GM06990 (cell line): Measurements from ENCODE around the gene MGAM2.

Experiments
- DNase-seq: peaks from one replicate; pipeline ENCODE4 v3.0.0-alpha.2; 2011; ENCODE audit not compliant: insufficient read length; ENCODE audit errors: extremely low read depth
- H3K27me3 ChIP-seq: replicated peaks from 2 replicates; pipeline ENCODE4 v1.6.0; 2011; ENCODE audit warnings: low read length; ENCODE audit not compliant: control insufficient read depth, insufficient read depth
- H3K36me3 ChIP-seq: 2 replicates; pipeline ENCODE4 v1.5.1; 2011; ENCODE audit warnings: low read length; ENCODE audit not compliant: control insufficient read depth, insufficient read depth
- H3K4me3 ChIP-seq: replicated peaks from 2 replicates; pipeline ENCODE4 v1.5.1; 2011; ENCODE audit warnings: low read depth, mild to moderate bottlenecking, control low read depth, low read length
- TF ChIP-seq, protein P1 (sequence below): IDR thresholded peaks from 2 replicates; pipeline ENCODE4 v1.5.1; 2011; ENCODE audit warnings: low read length, control low read depth, mild to moderate bottlenecking, inconsistent platforms; ENCODE audit not compliant: insufficient read depth, poor library complexity, severe bottlenecking

The MGAM2 gene

DNA sequence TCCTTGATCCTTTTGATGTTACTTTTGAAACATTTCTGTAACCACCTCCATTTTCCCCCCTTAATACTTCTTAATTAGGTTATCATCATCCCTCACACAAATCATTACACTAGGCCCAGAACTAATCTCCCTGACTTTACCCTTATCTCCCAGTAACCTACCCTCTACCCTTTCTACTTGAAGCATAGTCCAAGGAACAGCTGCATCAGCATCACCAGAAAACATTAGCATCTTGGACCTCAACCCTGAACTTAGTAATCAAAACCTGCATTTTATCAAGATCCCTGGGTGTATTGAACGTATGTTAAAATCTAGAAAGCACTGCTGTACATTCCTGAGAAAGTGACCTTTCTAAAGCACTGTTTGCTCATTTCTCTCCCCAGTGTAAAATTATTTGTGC is 38.8 kb downstream of the MGAM2 start:
- Histone ChIP-seq H3K27me3 (no peaks in the 10 kb centered on the region), H3K36me3 (no peaks in the 10 kb centered on the region), H3K4me3 (no peak overlapping the region)
- TF ChIP-seq, protein P1, sequence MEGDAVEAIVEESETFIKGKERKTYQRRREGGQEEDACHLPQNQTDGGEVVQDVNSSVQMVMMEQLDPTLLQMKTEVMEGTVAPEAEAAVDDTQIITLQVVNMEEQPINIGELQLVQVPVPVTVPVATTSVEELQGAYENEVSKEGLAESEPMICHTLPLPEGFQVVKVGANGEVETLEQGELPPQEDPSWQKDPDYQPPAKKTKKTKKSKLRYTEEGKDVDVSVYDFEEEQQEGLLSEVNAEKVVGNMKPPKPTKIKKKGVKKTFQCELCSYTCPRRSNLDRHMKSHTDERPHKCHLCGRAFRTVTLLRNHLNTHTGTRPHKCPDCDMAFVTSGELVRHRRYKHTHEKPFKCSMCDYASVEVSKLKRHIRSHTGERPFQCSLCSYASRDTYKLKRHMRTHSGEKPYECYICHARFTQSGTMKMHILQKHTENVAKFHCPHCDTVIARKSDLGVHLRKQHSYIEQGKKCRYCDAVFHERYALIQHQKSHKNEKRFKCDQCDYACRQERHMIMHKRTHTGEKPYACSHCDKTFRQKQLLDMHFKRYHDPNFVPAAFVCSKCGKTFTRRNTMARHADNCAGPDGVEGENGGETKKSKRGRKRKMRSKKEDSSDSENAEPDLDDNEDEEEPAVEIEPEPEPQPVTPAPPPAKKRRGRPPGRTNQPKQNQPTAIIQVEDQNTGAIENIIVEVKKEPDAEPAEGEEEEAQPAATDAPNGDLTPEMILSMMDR: no peak
- no peak for DNase-seq

DNA sequence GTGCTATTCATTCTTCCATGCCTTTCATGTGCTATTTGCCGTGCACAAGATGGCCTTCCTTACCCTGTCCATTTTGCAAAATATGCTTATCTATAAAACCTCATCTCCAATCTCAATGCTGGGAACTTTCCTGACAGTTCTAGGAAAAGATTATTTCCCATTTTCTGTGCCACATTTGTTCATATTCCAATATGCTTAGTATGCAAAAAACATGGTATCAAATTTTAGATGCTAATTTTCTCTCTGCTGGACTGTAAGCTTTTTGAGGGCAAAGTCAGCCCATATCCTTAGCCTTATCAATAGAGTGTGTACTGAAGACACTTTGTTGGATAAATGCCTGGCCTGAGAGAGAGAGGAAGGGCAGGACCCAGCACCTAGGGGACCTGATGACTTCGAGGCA is 39.4 kb downstream of the MGAM2 start:
- DNase-seq: no peak
- TF ChIP-seq, protein P1: no peak
- Histone ChIP-seq H3K4me3 (no peak overlapping the region), H3K36me3 (no peaks in the 10 kb centered on the region), H3K27me3 (no peaks in the 10 kb centered on the region)

DNA sequence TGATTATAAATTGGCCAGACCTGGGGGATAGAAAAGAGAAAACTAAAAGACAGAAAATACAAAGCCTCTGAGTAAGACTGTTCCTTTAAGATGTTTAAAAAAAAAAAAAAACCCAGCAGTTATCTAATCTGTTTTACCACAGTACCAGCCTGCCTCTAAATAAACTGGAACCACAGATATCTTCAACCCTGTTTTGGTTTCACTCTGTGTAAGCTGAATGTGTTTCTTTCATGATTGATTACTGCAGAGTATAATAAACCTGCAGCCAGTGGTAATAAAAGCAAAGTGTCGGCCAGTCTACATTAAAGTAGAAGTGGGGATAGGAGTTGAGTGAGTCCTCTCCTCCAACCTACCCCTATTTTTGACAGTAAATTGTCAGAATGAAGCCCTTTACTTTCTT is 40.6 kb downstream of the MGAM2 start:
- no peak overlapping the region for H3K4me3 ChIP-seq
- TF ChIP-seq, protein P1: no peak
- no peak for DNase-seq

DNA sequence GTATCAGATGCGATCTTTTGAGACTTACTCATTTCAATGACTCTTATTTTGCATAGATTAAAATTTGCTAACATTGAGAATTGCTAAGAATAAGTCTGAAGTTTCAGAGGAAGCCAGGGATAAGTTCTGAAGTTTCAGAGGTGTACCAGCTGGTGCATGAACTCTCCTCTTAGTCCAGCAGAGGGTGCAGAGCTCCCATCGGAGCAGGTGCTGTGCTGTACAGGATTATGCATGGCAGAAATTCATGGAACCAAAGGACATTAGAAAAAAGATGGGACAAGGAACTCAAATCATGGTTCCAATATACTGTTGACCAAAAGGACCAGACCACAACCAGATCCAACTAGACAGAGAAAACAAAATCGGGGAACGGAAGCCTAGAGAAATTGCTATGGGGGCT is 41.9 kb downstream of the MGAM2 start:
- Histone ChIP-seq H3K4me3 (no peak overlapping the region), H3K36me3 (no peaks in the 10 kb centered on the region), H3K27me3 (no peaks in the 10 kb centered on the region)
- DNase-seq: no peak
- TF ChIP-seq, protein P1: peak; percentile 56

More for the DNA sequence above, 40.6 kb downstream of the MGAM2 start:
- Histone ChIP-seq H3K27me3 (no peaks in the 10 kb centered on the region), H3K36me3 (no peaks in the 10 kb centered on the region)

DNA sequence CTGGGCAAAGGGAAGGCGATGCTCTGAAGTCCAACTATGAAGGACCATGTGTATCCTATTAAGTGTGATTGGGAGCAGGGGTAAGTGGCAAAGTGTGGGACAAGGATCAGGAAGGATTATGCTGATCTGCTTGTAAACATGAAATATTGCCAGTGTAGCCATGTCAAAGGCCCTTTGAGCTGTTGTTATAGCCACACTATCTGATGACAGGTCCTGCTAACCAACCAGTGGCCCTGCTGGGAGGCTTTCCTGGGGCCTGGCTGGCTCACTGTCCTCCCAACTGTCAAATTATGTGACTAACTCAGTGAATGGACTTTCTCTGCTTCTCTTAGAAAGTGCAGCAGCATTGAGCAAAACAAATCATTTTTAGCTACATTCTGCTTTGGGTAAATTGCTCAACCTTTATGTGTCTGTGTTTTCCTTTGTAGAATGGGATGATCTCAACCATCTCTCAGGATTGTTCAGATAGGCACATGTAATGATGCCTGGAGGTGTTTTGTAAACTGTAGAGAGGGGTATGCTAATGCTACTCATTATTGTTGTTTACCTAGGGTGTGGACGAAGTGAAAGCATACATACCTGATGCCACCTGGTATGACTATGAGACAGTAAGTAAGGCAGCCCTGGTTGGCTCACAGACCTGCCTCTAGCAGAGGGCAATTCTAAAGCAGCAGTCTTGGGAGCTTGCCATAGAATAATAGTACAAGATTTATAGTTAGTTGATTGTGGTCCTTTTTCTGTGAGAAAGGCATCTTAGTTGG is 47.4 kb downstream of the MGAM2 start:
- no peak for DNase-seq
- no peaks in the 10 kb centered on the region for H3K27me3 ChIP-seq
- TF ChIP-seq, protein P1: no peak
- no peaks in the 10 kb centered on the region for H3K36me3 ChIP-seq
- H3K4me3 ChIP-seq: no peak overlapping the region
